Caco-2 (cell line): ENCODE results near the gene TBC1D9B. TPM values are rescaled to one million over a fixed set of nuclear protein-coding genes. Genes with fewer than 3 reads are reported as not detected.

Experiments used
- BruUV-seq: library from RNA; stranded (reverse); fragments of 400-500 nt; replicated peaks from 2 replicates; lab custom pipeline; 2021; lab: Mats Ljungman, UMichigan
- CTCF ChIA-PET: fragments of 300-600 bp; sonication (Branson Sonifier 250); formaldehyde crosslinking; loops from one replicate; lab custom pipeline; 2022; ENCODE audit warnings: antibody characterized with exemption; lab: Charles Lee
- POLR2A ChIA-PET: fragments of 300-600 bp; sonication (Branson Sonifier 250); formaldehyde crosslinking; loops from one replicate; lab custom pipeline; 2022; ENCODE audit warnings: antibody characterized with exemption; lab: Charles Lee
- DNase-seq, 2 experiments: peaks; one replicate each; pipeline versions ENCODE4 v3.0.0 to v3.0.0-alpha.2; 2020 to 2022
- H3K27me3 ChIP-seq: replicated peaks from 2 replicates; pipeline ENCODE4 v1.6.0; 2011; ENCODE audit warnings: low read length; ENCODE audit not compliant: control insufficient read depth, insufficient read depth
- H3K36me3 ChIP-seq: 2 replicates; pipeline ENCODE4 v1.5.1; 2011; ENCODE audit warnings: low read length; ENCODE audit not compliant: control insufficient read depth, insufficient read depth
- H3K4me1 ChIP-seq: fragments of 250-450 bp; sonication (Bioruptor Pico); 2 replicates; pipeline ENCODE4 v1.5.1; 2020; ENCODE audit warnings: mild to moderate bottlenecking
- H3K4me3 ChIP-seq: 2 replicates; pipeline ENCODE4 v1.5.1; 2011; ENCODE audit warnings: low read depth, mild to moderate bottlenecking, control low read depth, low read length
- H3K9me3 ChIP-seq: fragments of 250-450 bp; sonication (Bioruptor Pico); 2 replicates; pipeline ENCODE4 v1.5.1; 2020; ENCODE audit warnings: mild to moderate bottlenecking, moderate library complexity
- H3K27ac Mint-ChIP-seq: one replicate; pipeline ENCODE4 v1.8.0; 2022; ENCODE audit warnings: mixed read lengths; ENCODE audit not compliant: unreplicated experiment
- H3K27me3 Mint-ChIP-seq: one replicate; pipeline ENCODE4 v1.8.0; 2022; ENCODE audit warnings: mixed read lengths; ENCODE audit not compliant: insufficient read depth, unreplicated experiment
- H3K36me3 Mint-ChIP-seq: one replicate; pipeline ENCODE4 v1.8.0; 2022; ENCODE audit warnings: mild to moderate bottlenecking, mixed read lengths; ENCODE audit not compliant: insufficient read depth, unreplicated experiment
- H3K4me1 Mint-ChIP-seq: one replicate; pipeline ENCODE4 v1.8.0; 2022; ENCODE audit warnings: low read depth, mixed read lengths; ENCODE audit not compliant: unreplicated experiment
- H3K4me3 Mint-ChIP-seq: one replicate; pipeline ENCODE4 v1.8.0; 2022; ENCODE audit warnings: mild to moderate bottlenecking, moderate library complexity, mixed read lengths; ENCODE audit not compliant: unreplicated experiment
- H3K9me3 Mint-ChIP-seq: one replicate; pipeline ENCODE4 v1.8.0; 2022; ENCODE audit warnings: mixed read lengths; ENCODE audit not compliant: unreplicated experiment
- CTCF ChIP-seq, 2 experiments: fragments of 200-600 bp in 1 of 2; IDR thresholded peaks; 1 replicate in 1 of 2; 2 replicates in 1 of 2; pipeline versions ENCODE4 v1.5.1 to v1.8.0; 2011 to 2022; ENCODE audit warnings: antibody characterized with exemption in 1 of 2, control low read depth in 1 of 2, inconsistent platforms in 1 of 2, low read depth in 1 of 2, low read length in 1 of 2, mild to moderate bottlenecking in 1 of 2, moderate library complexity in 1 of 2; ENCODE audit not compliant: insufficient read depth in 1 of 2, severe bottlenecking in 1 of 2, unreplicated experiment in 1 of 2
- intact Hi-C: fragments of 100-400 bp; cut with micrococcal nuclease; formaldehyde crosslinking; loops from one replicate; pipeline ENCODE4 v1.10.0; 2022; ENCODE audit not compliant: unreplicated experiment
- total RNA-seq: library from RNA; stranded (reverse); gene quantifications from 2 replicates; pipeline ENCODE4 v1.2.3, GENCODE V29; 2022

The TBC1D9B gene
- total RNA-seq, 1 experiment from 2014 or later: 107 TPM

- no peaks in the 10 kb centered on the region for H3K27me3 Mint-ChIP-seq
- no peak for DNase-seq
- no peak overlapping the region for H3K4me3 ChIP-seq
- H3K36me3 Mint-ChIP-seq: peaks cover 49% of the 10 kb centered on the region
- peaks cover 6% of the 10 kb centered on the region for H3K36me3 ChIP-seq
- no peaks in the 10 kb centered on the region for H3K4me1 ChIP-seq
- BruUV-seq: no TSS peak
- intact Hi-C loops: no loop called here
- H3K9me3 ChIP-seq: no peaks in the 10 kb centered on the region
- no peaks in the 10 kb centered on the region for H3K9me3 Mint-ChIP-seq
- no peaks in the 10 kb centered on the region for H3K4me1 Mint-ChIP-seq
- H3K27ac Mint-ChIP-seq: no peak overlapping the region
- CTCF ChIA-PET: no interaction called here
- H3K4me3 Mint-ChIP-seq: no peak overlapping the region
- H3K27me3 ChIP-seq: no peaks in the 10 kb centered on the region
- TF ChIP-seq CTCF (IDR thresholded peaks at IDR 0.05; ENCODE audit: insufficient read depth in 1 of 2, low read depth in 1 of 2, low read length in 1 of 2, severe bottlenecking in 1 of 2, unreplicated experiment in 1 of 2): no peak
- POLR2A ChIA-PET: interaction anchor here (0.5 kb wide), 1 partner anchor 1136 kb away, joined by 6 read pairs; no protein-coding TSS in a partner anchor
Measured at GRCh38 chr5:179862296-179862695, 45.4 kb downstream of the TBC1D9B start.

GRCh38 chr5:179860301-179860700 is 47.4 kb downstream of the TBC1D9B start:
- peak overlapping the region; percentile 84 for H3K4me3 Mint-ChIP-seq
- H3K36me3 ChIP-seq: peaks cover 6% of the 10 kb centered on the region
- no TSS peak for BruUV-seq
- H3K4me3 ChIP-seq: no peak overlapping the region
- CTCF ChIA-PET: interaction anchor here (0.6 kb wide), 1 partner anchor 565 kb away, joined by 7 read pairs; no protein-coding TSS in a partner anchor
- no peaks in the 10 kb centered on the region for H3K9me3 Mint-ChIP-seq
- peak overlapping the region; percentile 70 for H3K27ac Mint-ChIP-seq
- TF ChIP-seq CTCF (IDR thresholded peaks at IDR 0.05; ENCODE audit: insufficient read depth in 1 of 2, low read depth in 1 of 2, low read length in 1 of 2, severe bottlenecking in 1 of 2, unreplicated experiment in 1 of 2): no peak
- DNase-seq: no peak
- H3K4me1 Mint-ChIP-seq: no peaks in the 10 kb centered on the region
- intact Hi-C loops: no loop called here
- POLR2A ChIA-PET: no interaction called here
- peaks cover 40% of the 10 kb centered on the region for H3K36me3 Mint-ChIP-seq
- H3K27me3 Mint-ChIP-seq: no peaks in the 10 kb centered on the region
- H3K9me3 ChIP-seq: no peaks in the 10 kb centered on the region
- H3K4me1 ChIP-seq: no peaks in the 10 kb centered on the region
- H3K27me3 ChIP-seq: no peaks in the 10 kb centered on the region

GRCh38 chr5:179858586-179859427 is 48.9 kb downstream of the TBC1D9B start, which contains the start of gene MRNIP:
MRNIP (minus strand) TSS chr5:179858817; CDS start chr5:179858796, 21 bp downstream.
- peak; percentile 96 to 97 for DNase-seq
- Histone ChIP-seq H3K4me1 (no peaks in the 10 kb centered on the region), H3K36me3 (peaks cover 6% of the 10 kb centered on the region), H3K4me3 (peak within 1 kb of the TSS; percentile 100), H3K9me3 (no peaks in the 10 kb centered on the region), H3K27me3 (no peaks in the 10 kb centered on the region)
- intact Hi-C loops: loop anchor here (2.0 to 5.0 kb wide), 2 partner anchors 40 to 48 kb away; partner anchors contain the start of gene TBC1D9B
- TF ChIP-seq CTCF (IDR thresholded peaks at IDR 0.05; ENCODE audit: insufficient read depth in 1 of 2, low read depth in 1 of 2, low read length in 1 of 2, severe bottlenecking in 1 of 2, unreplicated experiment in 1 of 2): peak in 1 of 2 experiments; percentile 25
- no peaks in the 10 kb centered on the region for H3K4me1 Mint-ChIP-seq
- H3K27me3 Mint-ChIP-seq: no peaks in the 10 kb centered on the region
- H3K9me3 Mint-ChIP-seq: no peaks in the 10 kb centered on the region
- peak within 1 kb of the TSS; percentile 84 for H3K4me3 Mint-ChIP-seq
- ChIA-PET CTCF (interaction anchor here (0.8 kb wide), 1 partner anchor 20 kb away, joined by 3 read pairs; no protein-coding TSS in a partner anchor), POLR2A (interaction anchor here (0.5 to 0.7 kb wide), 3 partner anchors 157 to 750 kb away, joined by 3 read pairs; no protein-coding TSS in a partner anchor)
- H3K27ac Mint-ChIP-seq: peak within 1 kb of the TSS; percentile 87
- peaks cover 29% of the 10 kb centered on the region for H3K36me3 Mint-ChIP-seq
- TSS peak; percentile 82 for BruUV-seq
